Endothelial cell of umbilical vein (primary cell): ENCODE measurements around the gene STON2. TPM values are rescaled to one million over a fixed set of nuclear protein-coding genes. Genes with fewer than 3 reads are reported as not detected.

Experiments used
- BruUV-seq: library from RNA; stranded (reverse); fragments of 400-500 nt; replicated peaks from 2 replicates; lab custom pipeline; 2021; lab: Mats Ljungman, UMichigan
- CTCF ChIA-PET: fragments of 300-600, 350-600 bp; sonication (Branson Sonifier 250); formaldehyde crosslinking; loops from one replicate; lab custom pipeline; 2021; ENCODE audit warnings: antibody characterized with exemption, inconsistent platforms; lab: Charles Lee
- POLR2A ChIA-PET: fragments of 300-600, 350-600 bp; sonication (Branson Sonifier 250); formaldehyde crosslinking; loops from one replicate; lab custom pipeline; 2021; ENCODE audit warnings: antibody characterized with exemption, inconsistent platforms; lab: Charles Lee
- DNase-seq: peaks from one replicate; pipeline ENCODE4 v3.0.0-alpha.2; 2011; ENCODE audit warnings: low read depth, low spot score
- FAIRE-seq: peaks from 2 replicates; lab custom pipeline; 2011; peaks lifted over from hg19 to GRCh38; lab: Jason Lieb, UNC
- H2AFZ ChIP-seq: 2 replicates; pipeline ENCODE4 v1.6.0; 2012; ENCODE audit warnings: low read depth, low read length, control low read depth, inconsistent platforms
- H3K27ac ChIP-seq: 2 replicates; pipeline ENCODE4 v1.5.1; 2011; ENCODE audit warnings: low read depth, mild to moderate bottlenecking, control low read depth, low read length, moderate library complexity; ENCODE audit not compliant: insufficient read depth
- H3K27me3 ChIP-seq, 2 experiments: 2 replicates each; pipeline versions ENCODE4 v1.6.0 to v1.6.1; 2011; ENCODE audit warnings: low read length in 2 of 2, mixed read lengths in 1 of 2; ENCODE audit not compliant: control insufficient read depth in 2 of 2, insufficient read depth in 2 of 2
- H3K36me3 ChIP-seq, 2 experiments: 2 replicates in 1 of 2; 3 replicates in 1 of 2; pipeline ENCODE4 v1.5.1; 2011; ENCODE audit warnings: low read length in 2 of 2, mild to moderate bottlenecking in 1 of 2, moderate library complexity in 1 of 2; ENCODE audit not compliant: control insufficient read depth in 2 of 2, insufficient read depth in 2 of 2; ENCODE audit errors: extremely low read depth in 1 of 2
- H3K4me1 ChIP-seq: 3 replicates; pipeline ENCODE4 v1.5.1; 2011; ENCODE audit warnings: mild to moderate bottlenecking, low read length; ENCODE audit not compliant: control insufficient read depth, insufficient read depth; ENCODE audit errors: extremely low read depth
- H3K4me2 ChIP-seq: 2 replicates; pipeline ENCODE4 v1.6.1; 2011; ENCODE audit warnings: low read length, control low read depth, mixed read lengths; ENCODE audit not compliant: insufficient read depth
- H3K4me3 ChIP-seq, 3 experiments: fragments of 200-600 bp in 1 of 3; sonication (generic), shearing (Covaris generic) in 1 of 3; replicated peaks in 1 of 3; 2 replicates each; pipeline ENCODE4 v1.5.1; 2011 to 2016; ENCODE audit warnings: control low read depth in 3 of 3, low read length in 3 of 3, mild to moderate bottlenecking in 2 of 3, inconsistent platforms in 1 of 3, low read depth in 1 of 3, moderate library complexity in 1 of 3; ENCODE audit not compliant: insufficient read depth in 1 of 3
- H3K79me2 ChIP-seq: 2 replicates; pipeline ENCODE4 v1.6.0; 2012; ENCODE audit warnings: low read length, inconsistent platforms; ENCODE audit not compliant: control insufficient read depth, insufficient read depth
- H3K9ac ChIP-seq: replicated peaks from 2 replicates; pipeline ENCODE3; 2011; ENCODE audit warnings: low read length, control low read depth; ENCODE audit not compliant: insufficient read depth; ENCODE audit errors: extremely low read depth
- H3K9me1 ChIP-seq: replicated peaks from 3 replicates; pipeline ENCODE4 v1.6.0; 2011; ENCODE audit warnings: mild to moderate bottlenecking, low read length; ENCODE audit not compliant: control insufficient read depth, insufficient read depth; ENCODE audit errors: extremely low read depth
- H3K9me3 ChIP-seq: replicated peaks from 2 replicates; pipeline ENCODE4 v1.5.1; 2012; ENCODE audit warnings: low read length, inconsistent platforms; ENCODE audit not compliant: control insufficient read depth, insufficient read depth
- H4K20me1 ChIP-seq: replicated peaks from 2 replicates; pipeline ENCODE3; 2011; ENCODE audit warnings: mild to moderate bottlenecking, low read length; ENCODE audit not compliant: control insufficient read depth, insufficient read depth; ENCODE audit errors: extremely low read depth
- CTCF ChIP-seq, 2 donors: IDR thresholded peaks; 1 replicate in 1 of 2; 2 replicates in 1 of 2; pipeline ENCODE4 v1.5.1; 2011; ENCODE audit warnings: low read length in 2 of 2, mild to moderate bottlenecking in 2 of 2, moderate library complexity in 2 of 2, control low read depth in 1 of 2, inconsistent platforms in 1 of 2, low read depth in 1 of 2; ENCODE audit not compliant: insufficient read depth in 1 of 2; ENCODE audit errors: extremely low read depth in 1 of 2
- EZH2 ChIP-seq: IDR thresholded peaks from 2 replicates; pipeline ENCODE4 v1.6.1; 2012; ENCODE audit warnings: borderline replicate concordance, low read depth, mild to moderate bottlenecking, moderate library complexity, low read length, inconsistent platforms; ENCODE audit not compliant: severe bottlenecking
- FOS ChIP-seq: IDR thresholded peaks from 2 replicates; pipeline ENCODE4 v1.6.1; 2011; ENCODE audit warnings: mild to moderate bottlenecking, low read length, moderate library complexity, borderline replicate concordance; ENCODE audit not compliant: insufficient read depth
- GATA2 ChIP-seq: IDR thresholded peaks from 2 replicates; pipeline ENCODE4 v1.7.0; 2011; ENCODE audit warnings: low read depth, mild to moderate bottlenecking, moderate library complexity, mixed read lengths, low read length; ENCODE audit not compliant: insufficient read length, insufficient read depth
- JUN ChIP-seq: IDR thresholded peaks from 2 replicates; pipeline ENCODE4 v1.6.1; 2011; ENCODE audit warnings: borderline replicate concordance, low read depth; ENCODE audit not compliant: insufficient read length, insufficient read depth
- MYC ChIP-seq: IDR thresholded peaks from one replicate; pipeline ENCODE4 v1.6.1; 2011; ENCODE audit warnings: mild to moderate bottlenecking, low read depth, low read length
- POLR2A ChIP-seq: IDR thresholded peaks from 2 replicates; pipeline ENCODE4 v1.6.1; 2012; ENCODE audit warnings: low read depth, mild to moderate bottlenecking, control low read depth, low read length
- dilution Hi-C: fragments of 300-500 bp; cut with MboI; formaldehyde crosslinking; loops from one replicate; pipeline ENCODE4 v1.15.0; 2019; ENCODE audit warnings: low sequenced_read_pairs; ENCODE audit not compliant: extremely low pct_ligation_motif_present
- intact Hi-C: fragments of 100-400 bp; cut with micrococcal nuclease; formaldehyde crosslinking; loops from one replicate; pipeline ENCODE4 v1.10.0; 2022
- polyA plus RNA-seq, 4 experiments: library from polyadenylated mRNA; depleted of rRNA in 3 of 4; stranded (reverse) in 3 of 4; unstranded in 1 of 4; fragments of >200 nt; gene quantifications; 2 replicates each; pipeline versions ENCODE4 v1.2.1 to v1.2.3, GENCODE V29; 2011 to 2012; ENCODE audit warnings: missing spikeins in 1 of 4
- total RNA-seq: library from RNA; stranded (reverse); gene quantifications from 2 replicates; pipeline ENCODE4 v1.2.3, GENCODE V29; 2021

STON2 gene
- total and polyA plus RNA-seq, 2 donors (not counting 3 experiments of a cell fraction or from before 2014, with no cell fraction given) = not detected

- H3K9ac ChIP-seq = no peak overlapping the region
- no peak for FAIRE-seq
- BruUV-seq = no TSS peak
- peak overlapping the region; percentile 35 for H3K4me2 ChIP-seq
- no peaks in the 10 kb centered on the region for H3K36me3 ChIP-seq
- no peaks in the 10 kb centered on the region for H4K20me1 ChIP-seq
- ChIA-PET CTCF (interaction anchor here (0.9 to 2.3 kb wide), 5 partner anchors 7 to 449 kb away, joined by 3 to 14 read pairs (median 4); no protein-coding TSS in a partner anchor), POLR2A (no interaction called here)
- no peak overlapping the region for H3K27ac ChIP-seq
- H3K4me1 ChIP-seq = peaks cover 5% of the 10 kb centered on the region
- dilution Hi-C loops = no loop called here
- H3K9me3 ChIP-seq = no peaks in the 10 kb centered on the region
- intact Hi-C loops = loop anchor here (5.0 kb wide), 1 partner anchor 213 kb away; the partner anchor contains the start of gene GTF2A1
- DNase-seq = peak; percentile 29
- H3K27me3 ChIP-seq = peaks cover 34 to 36% of the 10 kb centered on the region in 2 experiments
- no peaks in the 10 kb centered on the region for H3K9me1 ChIP-seq
- peak overlapping the region; percentile 27 for H2AFZ ChIP-seq
- H3K79me2 ChIP-seq = no peaks in the 10 kb centered on the region
- H3K4me3 ChIP-seq = peak overlapping the region in 1 of 3 experiments; percentile 21
- TF ChIP-seq JUN (no peak), CTCF (IDR thresholded peaks at IDR 0.05; ENCODE audit: extremely low read depth in 1 of 2, insufficient read depth in 1 of 2, low read depth in 1 of 2, low read length in 2 of 2) (no peak), POLR2A (no peak), GATA2 (no peak), EZH2 (peak; percentile 78), FOS (no peak), MYC (no peak)
These were observed 35.5 kb upstream of the STON2 start for GRCh38 chr14:81435391-81436295.
